Fibroblast of skin of abdomen (primary cell): ENCODE results near the gene NPAS2.

Source experiments
- DNase-seq: peaks from one replicate; pipeline ENCODE4 v3.0.0-alpha.2; 2013

The NPAS2 gene

DNA sequence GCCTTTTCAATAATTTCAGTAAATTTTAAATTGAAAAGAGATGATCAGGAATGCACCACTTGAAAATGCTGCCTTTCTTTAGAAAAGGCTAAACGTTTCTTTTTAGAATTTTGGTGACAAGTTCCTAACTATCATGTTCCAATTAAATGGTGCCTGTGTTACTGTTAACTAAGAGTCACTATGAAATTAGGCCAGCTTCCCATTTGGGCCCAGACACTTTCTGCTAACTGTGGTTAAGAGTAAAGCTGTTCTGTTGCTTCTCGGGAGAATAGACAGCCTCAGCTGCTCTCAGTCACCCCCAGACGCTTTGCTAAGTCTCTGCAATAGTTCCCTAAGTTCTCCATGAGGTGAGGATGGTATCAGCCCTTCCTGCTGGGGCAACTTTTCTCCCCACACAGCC, 90.2 kb downstream of the NPAS2 start:
- DNase-seq = no peak

- no peak for DNase-seq
Observed at GRCh38 chr2:100919316-100919715, 99.4 kb downstream of the NPAS2 start.

GRCh38 chr2:100921685-100922161, 101.8 kb downstream of the NPAS2 start:
- DNase-seq = peak; percentile 97

- no peak for DNase-seq
Observed at GRCh38 chr2:100923461-100924060, 103.6 kb downstream of the NPAS2 start.

DNA sequence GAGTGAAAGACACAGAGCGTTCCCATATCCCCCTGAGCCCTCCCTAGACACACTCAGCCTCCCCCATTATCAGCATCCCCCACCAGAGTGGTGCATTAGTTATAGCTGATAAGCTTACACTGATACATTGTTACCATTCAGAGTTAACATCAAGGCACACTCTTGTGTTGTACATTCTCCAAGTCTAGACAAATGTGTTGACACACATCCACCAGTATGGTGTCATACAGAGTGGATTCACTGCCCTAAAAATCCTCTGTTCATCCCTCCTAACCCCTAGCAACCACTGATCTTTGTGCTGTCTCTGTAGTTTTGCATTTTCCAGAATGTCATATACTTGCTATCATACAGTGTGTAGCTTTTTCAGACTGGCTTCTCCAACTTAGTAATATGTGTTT, 104.2 kb downstream of the NPAS2 start:
- no peak for DNase-seq

- peak; percentile 84 for DNase-seq
Observed at GRCh38 chr2:100924520-100925451, 104.8 kb downstream of the NPAS2 start.

DNA sequence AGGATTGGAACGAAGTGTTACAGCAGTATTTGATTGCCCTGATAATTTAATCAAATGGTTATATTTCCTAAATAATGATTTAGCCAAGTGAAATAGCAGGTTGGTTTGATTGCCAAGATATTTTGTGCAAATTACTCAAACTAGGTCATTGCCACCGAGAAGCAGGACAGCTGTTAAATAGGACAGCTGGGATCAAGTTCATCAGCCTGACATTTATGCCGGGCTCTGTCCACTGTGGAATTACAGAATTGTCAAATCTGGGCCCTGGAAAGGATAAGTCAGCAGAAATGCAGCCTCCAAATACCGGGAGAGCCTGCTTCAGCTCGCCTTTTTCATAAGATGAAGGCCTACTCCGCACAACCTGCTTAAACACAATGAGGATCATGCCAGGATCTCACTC, 108.3 kb downstream of the NPAS2 start:
- no peak for DNase-seq

- no peak for DNase-seq
Observed at GRCh38 chr2:100929147-100929546, 109.2 kb downstream of the NPAS2 start.

GRCh38 chr2:100934504-100935371, 114.8 kb downstream of the NPAS2 start:
- DNase-seq = no peak

GRCh38 chr2:100935372-100935752, 115.4 kb downstream of the NPAS2 start:
- peak; percentile 81 for DNase-seq

DNA sequence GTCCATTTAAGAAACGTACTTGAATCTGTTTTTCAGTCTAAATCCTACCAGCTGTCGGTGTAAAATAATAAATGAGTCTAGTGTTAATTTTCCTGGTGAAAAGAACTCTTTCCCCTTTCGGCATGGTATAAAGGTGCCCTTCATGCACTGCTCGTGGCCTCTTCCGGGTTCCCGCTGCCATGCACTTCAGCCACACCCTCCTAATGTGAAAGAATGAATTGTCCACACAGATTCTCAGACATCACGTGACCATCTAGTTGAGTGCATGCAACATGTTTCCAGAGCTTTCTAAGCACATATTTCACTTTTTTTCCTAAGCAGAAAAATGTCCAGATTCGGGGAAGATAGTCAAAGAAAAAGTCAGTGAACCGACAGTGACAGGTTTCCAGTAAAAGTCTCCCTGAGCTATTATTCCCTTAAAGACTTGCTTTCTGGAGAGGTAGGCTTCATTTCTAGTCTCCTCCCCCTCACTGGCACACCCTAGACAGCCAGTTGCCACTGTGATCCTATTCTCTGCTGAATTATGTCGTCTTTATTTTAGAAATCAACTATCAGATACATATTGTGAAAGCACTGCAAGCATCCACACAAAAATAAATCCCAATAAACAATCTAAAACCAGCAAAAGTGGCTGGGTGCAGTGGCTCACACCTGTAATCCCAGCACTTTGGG, 116.3 kb downstream of the NPAS2 start:
- DNase-seq = no peak

GRCh38 chr2:100936972-100937542, 117.1 kb downstream of the NPAS2 start:
- DNase-seq = no peak

DNA sequence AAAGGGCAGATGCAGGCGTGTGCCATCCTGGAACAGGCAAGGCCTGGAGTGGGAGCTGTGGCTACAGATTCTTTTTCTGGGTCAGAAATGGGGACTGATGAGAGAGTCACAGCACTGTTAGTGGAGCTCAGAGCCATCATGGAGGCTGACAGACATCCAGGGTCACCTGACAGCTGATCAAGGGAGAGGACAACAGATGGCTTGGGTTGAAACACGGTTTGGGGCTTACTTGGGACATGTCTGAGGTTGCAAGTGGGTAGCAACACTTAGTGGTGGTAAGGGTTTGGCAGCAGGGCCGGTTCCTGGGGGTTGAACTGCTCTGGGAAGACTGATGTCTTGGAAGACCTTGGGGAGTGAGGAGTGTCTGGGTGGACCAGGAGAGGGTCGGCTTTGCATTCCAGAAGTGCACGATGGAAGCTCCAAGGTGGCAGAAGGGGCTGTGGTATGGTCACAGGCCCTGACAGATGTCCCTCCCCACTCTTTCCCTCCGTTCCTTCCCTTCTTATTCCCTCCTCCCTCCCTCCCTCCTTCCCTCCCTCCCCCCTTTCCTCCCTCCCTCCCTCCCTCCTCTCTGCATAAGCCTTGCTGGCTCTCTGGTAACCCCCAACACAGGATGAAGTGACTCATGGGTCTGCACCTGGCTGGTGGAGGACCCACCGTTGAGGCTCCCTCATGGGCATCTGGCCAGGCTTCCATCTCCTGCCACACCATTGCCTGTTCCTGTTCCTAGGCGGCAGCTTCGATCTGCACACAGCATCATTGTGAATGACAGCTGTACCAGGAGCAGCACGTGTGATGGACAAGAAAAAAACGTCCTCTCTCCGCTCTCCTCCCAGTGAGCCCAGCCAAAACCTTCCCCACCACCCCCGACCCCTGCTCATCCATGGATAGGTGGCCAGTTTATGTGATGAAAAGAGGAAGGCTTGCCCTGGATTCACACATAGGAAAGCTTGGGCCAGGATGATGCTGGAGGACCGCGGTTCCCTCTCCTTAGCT, 118.4 kb downstream of the NPAS2 start:
- DNase-seq = no peak

- DNase-seq = no peak
Observed at GRCh38 chr2:100939445-100939844, 119.5 kb downstream of the NPAS2 start.

GRCh38 chr2:100940240-100940639, 120.3 kb downstream of the NPAS2 start:
- DNase-seq = peak; percentile 51

- no peak for DNase-seq
Observed at GRCh38 chr2:100940766-100941645, 121.1 kb downstream of the NPAS2 start.

- peak; percentile 71 for DNase-seq
Observed at GRCh38 chr2:100941646-100942240, 121.8 kb downstream of the NPAS2 start.

GRCh38 chr2:100944617-100945432, 124.9 kb downstream of the NPAS2 start:
- no peak for DNase-seq
